ENCODE data around the gene KIF13A. TPM values are rescaled to one million over a fixed set of nuclear protein-coding genes. Genes with fewer than 3 reads are reported as not detected.
A peak's percentile ranks its signal among the peaks of the same experiment; 100 is the strongest.

The KIF13A gene
- total and polyA plus RNA-seq, 4 donors: 14.2 to 97.4 (median 31.7) TPM

DNA sequence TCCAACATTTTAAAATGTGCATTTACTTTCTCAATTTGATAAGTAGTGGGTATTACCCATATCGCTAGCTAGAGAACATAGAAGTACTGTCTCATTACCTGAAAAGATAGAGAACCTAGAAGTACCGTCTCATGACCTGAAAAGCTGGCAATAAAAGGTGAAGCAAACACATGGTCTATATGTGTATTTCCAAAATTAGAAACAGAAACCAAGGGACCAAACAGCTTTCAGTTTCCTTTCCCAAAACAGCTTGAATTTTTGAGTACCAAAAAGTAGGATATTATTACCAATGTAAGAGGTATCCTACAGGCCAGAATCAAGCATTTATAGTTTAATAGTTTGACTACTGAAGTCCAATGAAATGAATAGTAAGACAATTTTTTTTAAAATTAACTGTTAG lies 77.2 kb downstream of the KIF13A start:
- 42 to 43% methylated on average over 2 of the region's 2 CpGs for WGBS, 2 donors
- no peaks in the 10 kb centered on the region for H3K36me3 ChIP-seq (ENCODE audit: control insufficient read depth in 4 of 4, insufficient read depth in 4 of 4, low read length in 4 of 4)
- TF ChIP-seq, protein P1, sequence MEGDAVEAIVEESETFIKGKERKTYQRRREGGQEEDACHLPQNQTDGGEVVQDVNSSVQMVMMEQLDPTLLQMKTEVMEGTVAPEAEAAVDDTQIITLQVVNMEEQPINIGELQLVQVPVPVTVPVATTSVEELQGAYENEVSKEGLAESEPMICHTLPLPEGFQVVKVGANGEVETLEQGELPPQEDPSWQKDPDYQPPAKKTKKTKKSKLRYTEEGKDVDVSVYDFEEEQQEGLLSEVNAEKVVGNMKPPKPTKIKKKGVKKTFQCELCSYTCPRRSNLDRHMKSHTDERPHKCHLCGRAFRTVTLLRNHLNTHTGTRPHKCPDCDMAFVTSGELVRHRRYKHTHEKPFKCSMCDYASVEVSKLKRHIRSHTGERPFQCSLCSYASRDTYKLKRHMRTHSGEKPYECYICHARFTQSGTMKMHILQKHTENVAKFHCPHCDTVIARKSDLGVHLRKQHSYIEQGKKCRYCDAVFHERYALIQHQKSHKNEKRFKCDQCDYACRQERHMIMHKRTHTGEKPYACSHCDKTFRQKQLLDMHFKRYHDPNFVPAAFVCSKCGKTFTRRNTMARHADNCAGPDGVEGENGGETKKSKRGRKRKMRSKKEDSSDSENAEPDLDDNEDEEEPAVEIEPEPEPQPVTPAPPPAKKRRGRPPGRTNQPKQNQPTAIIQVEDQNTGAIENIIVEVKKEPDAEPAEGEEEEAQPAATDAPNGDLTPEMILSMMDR (IDR thresholded peaks at IDR 0.05; ENCODE audit: control extremely low read depth, extremely low read depth): no peak
- H3K4me1 ChIP-seq (ENCODE audit: control insufficient read depth in 5 of 5, insufficient read depth in 5 of 5, low read length in 5 of 5): peaks cover 0 to 32% (median 9%) of the 10 kb centered on the region in 5 donors
- no peaks in the 10 kb centered on the region for H3K27me3 ChIP-seq (ENCODE audit: control insufficient read depth in 3 of 3, insufficient read depth in 3 of 3, low read length in 2 of 3)
- no peak for ATAC-seq (ENCODE audit: insufficient read depth, low FRiP score)
- no peak overlapping the region for H3K4me3 ChIP-seq
- DNase-seq: no peak
- no peaks in the 10 kb centered on the region for H3K9me3 ChIP-seq (ENCODE audit: control insufficient read depth in 4 of 4, insufficient read depth in 3 of 4, low read length in 3 of 4)
- H3K27ac ChIP-seq (ENCODE audit: low read depth in 1 of 2, low read length in 1 of 2): peak overlapping the region in 1 of 2 donors; percentile 16
- no peak overlapping the region for H3K9ac ChIP-seq (ENCODE audit: insufficient read depth in 1 of 2, low read length in 2 of 2)

DNA sequence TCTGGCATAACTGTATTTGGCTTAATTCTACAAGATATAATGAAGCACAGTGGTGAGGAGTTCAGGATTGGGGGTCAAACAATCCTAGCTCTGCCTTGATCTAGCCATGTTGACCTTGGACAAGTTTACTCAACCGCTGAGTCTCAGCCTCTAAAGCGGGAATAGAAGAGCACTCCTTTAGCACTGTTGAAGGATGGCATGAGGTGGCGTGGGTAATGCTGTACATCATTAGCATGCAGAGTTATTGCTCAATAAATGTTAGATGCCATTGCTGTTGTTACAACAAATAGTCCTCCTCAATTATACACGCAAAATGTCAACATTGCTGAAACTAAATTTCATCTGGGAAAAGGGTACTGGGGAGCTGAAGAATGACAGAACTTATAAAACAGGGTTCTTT lies 78.6 kb downstream of the KIF13A start:
- DNase-seq (no peak), ATAC-seq (ENCODE audit: insufficient read depth, low FRiP score) (no peak)
- Histone ChIP-seq H3K4me1 (ENCODE audit: control insufficient read depth in 5 of 5, insufficient read depth in 5 of 5, low read length in 5 of 5) (peaks cover 3 to 32% (median 12%) of the 10 kb centered on the region in 5 donors), H3K9me3 (ENCODE audit: control insufficient read depth in 4 of 4, insufficient read depth in 3 of 4, low read length in 3 of 4) (no peaks in the 10 kb centered on the region), H3K36me3 (ENCODE audit: control insufficient read depth in 4 of 4, insufficient read depth in 4 of 4, low read length in 4 of 4) (no peaks in the 10 kb centered on the region), H3K4me3 (no peak overlapping the region), H3K27me3 (ENCODE audit: control insufficient read depth in 3 of 3, insufficient read depth in 3 of 3, low read length in 2 of 3) (no peaks in the 10 kb centered on the region), H3K9ac (ENCODE audit: insufficient read depth in 1 of 2, low read length in 2 of 2) (no peak overlapping the region), H3K27ac (ENCODE audit: low read depth in 1 of 2, low read length in 1 of 2) (peak overlapping the region in 1 of 2 donors; percentile 20)
- TF ChIP-seq, protein P1 (IDR thresholded peaks at IDR 0.05; ENCODE audit: control extremely low read depth, extremely low read depth): no peak
- WGBS, 2 donors: 69 to 71% methylated on average over 4 of the region's 4 CpGs

DNA sequence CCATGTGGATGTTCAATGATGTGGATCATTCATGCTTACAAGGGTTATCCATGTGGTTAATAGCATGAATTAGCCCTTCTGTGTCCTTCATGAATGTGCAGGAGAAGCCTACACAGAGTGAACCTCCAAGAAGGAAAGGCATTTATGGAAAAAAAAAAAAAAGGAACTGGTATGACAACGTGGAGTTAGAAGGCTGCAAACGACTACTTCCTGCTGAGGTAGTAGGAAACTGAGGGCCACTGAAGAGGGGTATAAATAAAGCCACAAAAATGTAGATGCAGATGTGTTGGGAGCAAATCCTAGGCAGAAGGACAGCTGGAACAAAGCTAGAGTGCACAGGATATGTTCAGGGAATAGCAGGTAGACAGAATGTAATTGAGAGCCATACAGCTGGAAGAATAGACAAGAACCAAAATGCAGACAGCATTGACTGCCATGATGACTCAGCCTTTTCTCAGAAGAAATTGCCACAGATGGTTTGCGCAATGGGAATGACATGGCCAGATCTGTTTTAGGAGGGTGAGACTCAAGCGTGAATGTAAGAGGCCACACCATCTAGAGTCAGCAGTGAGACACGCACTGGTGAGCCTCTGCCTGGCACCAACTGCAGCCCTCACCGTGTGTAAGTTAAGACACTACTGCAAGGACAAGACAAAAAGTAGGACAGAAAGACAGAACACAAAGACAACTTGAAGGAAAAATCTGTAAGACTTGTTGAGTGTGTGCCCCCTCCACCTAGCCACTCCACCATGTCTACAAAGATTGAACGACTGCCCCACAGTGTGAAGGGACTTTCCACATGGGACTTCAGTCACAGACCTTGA lies 79.8 kb downstream of the KIF13A start:
- H3K27me3 ChIP-seq (ENCODE audit: control insufficient read depth in 3 of 3, insufficient read depth in 3 of 3, low read length in 2 of 3): no peaks in the 10 kb centered on the region
- no peak overlapping the region for H3K9ac ChIP-seq (ENCODE audit: insufficient read depth in 1 of 2, low read length in 2 of 2)
- H3K4me3 ChIP-seq: no peak overlapping the region
- ATAC-seq (ENCODE audit: insufficient read depth, low FRiP score) (peak; percentile 88), DNase-seq (peak; percentile 26 to 75 (median 49))
- no peaks in the 10 kb centered on the region for H3K9me3 ChIP-seq (ENCODE audit: control insufficient read depth in 4 of 4, insufficient read depth in 3 of 4, low read length in 3 of 4)
- peaks cover 3 to 33% (median 12%) of the 10 kb centered on the region in 5 donors for H3K4me1 ChIP-seq (ENCODE audit: control insufficient read depth in 5 of 5, insufficient read depth in 5 of 5, low read length in 5 of 5)
- no peaks in the 10 kb centered on the region for H3K36me3 ChIP-seq (ENCODE audit: control insufficient read depth in 4 of 4, insufficient read depth in 4 of 4, low read length in 4 of 4)
- WGBS, 2 donors: 26 to 37% methylated on average over 7 of the region's 7 CpGs
- TF ChIP-seq, protein P1 (IDR thresholded peaks at IDR 0.05; ENCODE audit: control extremely low read depth, extremely low read depth): no peak
- H3K27ac ChIP-seq (ENCODE audit: low read depth in 1 of 2, low read length in 1 of 2): peak overlapping the region; percentile 83 to 89
